Activated naive CD4-positive, alpha-beta T cell treated with Interleukin-2 at 50 U/mL for 16 hours (primary cell): ENCODE data around the gene SPATA17.
"Not testable (repeated sequence)": the region's sequence is repeated elsewhere in the genome, so short reads cannot be mapped to it uniquely, and the experiment has no call there.

Experiments
- DNase-seq: peaks from one replicate; pipeline ENCODE4 v3.0.0-alpha.2; 2020

Gene SPATA17, protein sequence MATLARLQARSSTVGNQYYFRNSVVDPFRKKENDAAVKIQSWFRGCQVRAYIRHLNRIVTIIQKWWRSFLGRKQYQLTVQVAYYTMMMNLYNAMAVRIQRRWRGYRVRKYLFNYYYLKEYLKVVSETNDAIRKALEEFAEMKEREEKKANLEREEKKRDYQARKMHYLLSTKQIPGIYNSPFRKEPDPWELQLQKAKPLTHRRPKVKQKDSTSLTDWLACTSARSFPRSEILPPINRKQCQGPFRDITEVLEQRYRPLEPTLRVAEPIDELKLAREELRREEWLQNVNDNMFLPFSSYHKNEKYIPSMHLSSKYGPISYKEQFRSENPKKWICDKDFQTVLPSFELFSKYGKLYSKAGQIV

GRCh38 chr1:217630711-217631591 is at the start of gene SPATA17, which contains the start of gene GPATCH2:
Gene SPATA17 (plus strand): TSS chr1:217631344. CDS start chr1:217631379, 35 bp downstream.
Gene GPATCH2 (minus strand): TSS chr1:217631090. CDS start chr1:217630971, 119 bp downstream.
- DNase-seq: peak; percentile 81

DNA sequence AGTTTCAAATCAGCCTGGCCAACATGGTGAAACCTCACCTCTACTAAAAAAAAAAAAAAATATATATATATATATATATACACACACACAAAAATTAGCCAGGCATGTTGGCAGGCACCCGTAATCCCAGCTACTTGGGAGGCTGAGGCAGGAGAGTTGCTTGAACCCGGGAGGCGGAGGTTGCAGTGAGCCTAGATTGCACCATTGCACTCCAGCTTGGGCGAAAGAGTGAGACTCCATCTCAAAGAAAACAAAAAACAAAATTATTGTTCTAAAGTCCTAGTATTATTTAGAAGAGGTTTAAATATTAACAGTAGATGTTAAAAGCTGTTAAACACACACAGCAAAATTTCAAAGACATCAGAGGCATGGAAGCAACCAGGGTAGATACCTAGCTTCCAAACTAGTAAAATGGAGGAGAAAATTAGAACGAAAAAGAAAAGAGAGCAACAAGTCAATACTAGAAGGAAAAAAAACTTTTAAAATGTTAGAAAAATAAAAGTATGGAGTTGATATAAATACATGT is 46.8 kb upstream of the SPATA17 start:
- not testable (repeated sequence) for DNase-seq

GRCh38 chr1:217585577-217585976 is 45.6 kb upstream of the SPATA17 start:
- DNase-seq: no peak

DNA sequence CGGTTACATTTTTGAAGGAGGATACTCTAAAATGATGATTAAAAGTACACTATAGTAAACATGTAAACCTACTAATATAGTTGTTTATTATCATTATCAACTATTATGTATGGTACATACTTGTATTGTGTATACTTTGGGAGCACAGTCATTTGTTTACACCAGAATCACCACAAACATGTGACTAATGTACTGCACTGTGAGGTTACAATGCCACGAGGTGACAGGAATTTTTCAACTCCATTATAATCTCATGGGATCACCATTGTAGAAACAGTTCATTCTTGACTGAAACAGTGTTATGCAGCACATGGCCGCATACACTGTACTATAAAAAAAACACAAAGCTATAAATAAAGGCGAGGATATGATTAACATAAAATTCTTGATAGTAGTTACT is 44.6 kb upstream of the SPATA17 start:
- no peak for DNase-seq

DNA sequence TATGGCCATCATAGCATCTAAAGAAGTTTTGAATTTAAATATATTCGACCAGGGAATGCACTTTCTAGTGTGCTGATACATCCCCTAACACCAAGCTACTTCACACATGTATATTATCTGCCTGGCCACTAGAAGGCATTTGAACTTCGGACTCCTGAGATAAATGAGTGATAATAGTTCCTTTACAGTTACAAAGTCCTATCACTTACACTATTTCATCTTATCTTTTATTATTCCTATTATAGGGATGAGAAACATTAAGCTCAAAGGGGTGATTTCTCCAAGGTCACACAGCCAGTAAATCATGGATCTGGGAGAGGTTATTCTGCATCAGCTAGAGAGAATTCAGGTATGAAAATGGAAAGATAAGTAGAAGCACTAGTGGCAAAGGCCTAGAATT is 40.5 kb upstream of the SPATA17 start:
- DNase-seq: no peak

- DNase-seq: no peak
These were observed 32.0 kb upstream of the SPATA17 start for GRCh38 chr1:217599154-217599553.

- no peak for DNase-seq
These were observed 28.8 kb upstream of the SPATA17 start for GRCh38 chr1:217602380-217602779.

DNA sequence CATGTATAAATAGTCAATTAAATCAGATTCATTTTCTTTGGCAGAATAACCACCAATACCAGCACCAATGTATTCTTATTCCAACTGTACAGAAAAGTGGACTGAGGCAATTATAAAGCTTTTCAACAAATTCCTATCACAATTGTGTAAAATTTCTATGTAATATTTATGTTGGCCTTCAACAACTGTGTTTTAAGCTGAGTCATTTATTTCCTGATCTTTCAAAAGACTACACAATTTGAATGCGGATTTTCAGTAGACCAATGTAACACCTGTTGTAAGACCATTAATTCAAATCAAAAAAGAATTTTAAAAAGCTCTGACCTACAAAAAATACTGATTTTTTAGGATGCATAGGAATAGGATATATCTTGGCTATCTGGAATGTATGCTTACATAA is 25.8 kb upstream of the SPATA17 start:
- no peak for DNase-seq

GRCh38 chr1:217614200-217614712 is 16.9 kb upstream of the SPATA17 start:
- no peak for DNase-seq

- no peak for DNase-seq
These were observed 14.0 kb upstream of the SPATA17 start for GRCh38 chr1:217617126-217617525.

- no peak for DNase-seq
These were observed 10.3 kb upstream of the SPATA17 start for GRCh38 chr1:217620814-217621213.

- DNase-seq: no peak
These were observed 9.1 kb upstream of the SPATA17 start for GRCh38 chr1:217622042-217622441.

- DNase-seq: no peak
These were observed 4.8 kb upstream of the SPATA17 start for GRCh38 chr1:217626321-217626720.

- DNase-seq: no peak
These were observed 3.7 kb upstream of the SPATA17 start for GRCh38 chr1:217627431-217627830.

DNA sequence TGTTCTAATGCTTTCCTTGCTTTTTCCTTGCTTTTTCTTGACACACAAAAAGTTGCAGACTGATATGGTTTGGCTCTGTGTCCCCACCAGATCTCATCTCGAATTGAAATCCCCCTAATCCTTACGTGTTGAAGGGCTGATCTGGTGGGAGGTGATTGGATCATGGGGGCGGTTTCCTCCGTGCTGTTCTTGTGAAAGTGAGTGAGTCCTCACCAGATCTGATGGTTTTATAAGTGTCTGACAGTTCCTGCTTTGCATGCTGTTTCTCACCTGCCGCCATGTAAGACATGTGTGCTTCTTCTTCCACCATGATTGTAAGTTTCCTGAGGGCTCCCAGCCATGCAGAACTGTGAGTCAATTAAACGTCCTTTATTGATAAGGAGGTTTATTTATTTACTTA is 11.3 kb downstream of the SPATA17 start:
- DNase-seq: no peak

DNA sequence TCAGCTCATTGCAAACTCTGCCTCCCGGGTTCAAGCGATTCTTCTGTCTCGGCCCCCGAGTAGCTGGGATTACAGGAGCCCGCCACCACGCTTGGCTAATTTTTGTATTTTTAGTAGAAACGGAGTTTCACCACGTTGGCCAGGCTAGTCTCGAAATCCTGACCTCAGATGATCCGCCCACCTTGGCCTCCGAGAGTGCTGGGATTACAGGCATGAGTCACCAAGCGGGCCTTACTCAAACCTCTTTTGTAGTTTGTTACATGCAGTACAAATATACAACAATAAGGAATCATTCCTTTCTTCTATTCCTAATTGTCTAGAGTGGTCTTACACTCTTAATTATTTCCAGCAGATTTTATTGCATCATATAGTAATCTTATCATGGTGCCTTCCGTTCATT is 16.6 kb downstream of the SPATA17 start:
- DNase-seq: no peak

DNA sequence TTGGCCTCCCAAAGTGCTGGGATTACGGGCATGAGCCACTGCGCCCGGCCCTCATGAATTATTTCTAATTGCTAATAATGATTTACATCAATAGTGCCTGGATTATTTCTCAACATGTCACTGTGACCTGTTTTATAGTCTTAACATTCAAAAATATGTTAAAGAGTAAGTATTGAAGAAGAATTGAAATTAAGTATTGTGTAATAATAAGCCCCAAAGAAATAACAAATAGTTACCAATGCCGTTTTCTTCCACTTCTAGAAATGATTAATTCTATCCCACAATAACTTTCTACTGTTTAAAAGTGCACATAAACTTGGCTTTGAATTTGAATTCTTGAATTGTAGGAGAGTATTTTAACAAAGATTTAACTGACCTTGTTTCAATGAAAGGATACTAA is 19.5 kb downstream of the SPATA17 start:
- DNase-seq: no peak

DNA sequence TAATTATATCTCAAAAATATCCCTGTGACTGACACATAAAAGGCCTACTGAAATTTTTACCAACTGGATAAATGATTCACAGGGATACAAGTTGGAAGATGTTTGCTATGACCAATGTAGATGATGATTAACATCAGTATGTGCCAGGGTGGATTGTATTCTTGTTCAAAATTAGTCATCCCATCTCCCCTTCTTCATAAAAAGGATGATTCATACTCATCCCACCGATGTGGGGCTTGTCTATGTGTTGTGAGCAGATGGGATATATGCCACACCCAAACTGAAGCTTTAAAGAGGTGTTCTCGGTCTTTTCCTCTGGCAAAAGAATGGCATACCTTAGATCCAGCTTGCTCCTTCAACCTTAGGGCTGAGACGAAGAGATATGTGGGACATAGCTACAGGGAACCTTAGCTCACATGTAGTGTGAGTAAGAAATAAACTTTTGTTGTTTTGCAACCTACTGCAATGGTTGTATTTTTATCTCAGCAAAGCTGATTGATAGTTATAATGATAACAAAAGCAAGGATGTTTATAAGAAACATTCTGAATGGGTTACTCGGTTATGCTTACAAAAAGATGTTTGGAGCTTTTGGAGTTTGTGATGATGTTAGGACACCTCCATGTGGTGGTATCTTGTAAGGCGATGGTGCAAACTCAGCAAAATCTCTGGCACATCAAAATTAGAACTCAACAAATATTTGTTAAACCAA is 29.4 kb downstream of the SPATA17 start:
- DNase-seq: no peak

DNA sequence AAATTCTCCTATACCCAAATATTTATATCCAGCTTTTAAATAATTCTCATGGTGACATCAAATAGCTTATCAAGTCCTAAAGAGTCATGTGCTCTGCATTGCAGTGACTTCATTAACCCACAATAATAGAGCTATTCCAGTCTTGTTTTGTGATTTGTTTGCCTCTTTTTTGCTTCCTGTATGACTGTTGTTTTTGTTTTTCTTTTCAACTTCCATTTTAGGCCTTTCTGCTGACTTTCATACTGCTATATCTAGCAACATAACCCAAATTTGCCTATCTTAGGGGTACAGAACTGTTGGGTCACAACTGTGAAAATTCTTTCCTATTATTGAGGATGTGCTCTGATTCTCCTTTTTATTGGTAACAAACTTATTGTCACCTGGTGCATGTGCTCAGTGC is 30.3 kb downstream of the SPATA17 start:
- no peak for DNase-seq

- DNase-seq: no peak
These were observed 37.3 kb downstream of the SPATA17 start for GRCh38 chr1:217668351-217668940.

GRCh38 chr1:217673387-217673786 is 42.2 kb downstream of the SPATA17 start:
- DNase-seq: no peak

DNA sequence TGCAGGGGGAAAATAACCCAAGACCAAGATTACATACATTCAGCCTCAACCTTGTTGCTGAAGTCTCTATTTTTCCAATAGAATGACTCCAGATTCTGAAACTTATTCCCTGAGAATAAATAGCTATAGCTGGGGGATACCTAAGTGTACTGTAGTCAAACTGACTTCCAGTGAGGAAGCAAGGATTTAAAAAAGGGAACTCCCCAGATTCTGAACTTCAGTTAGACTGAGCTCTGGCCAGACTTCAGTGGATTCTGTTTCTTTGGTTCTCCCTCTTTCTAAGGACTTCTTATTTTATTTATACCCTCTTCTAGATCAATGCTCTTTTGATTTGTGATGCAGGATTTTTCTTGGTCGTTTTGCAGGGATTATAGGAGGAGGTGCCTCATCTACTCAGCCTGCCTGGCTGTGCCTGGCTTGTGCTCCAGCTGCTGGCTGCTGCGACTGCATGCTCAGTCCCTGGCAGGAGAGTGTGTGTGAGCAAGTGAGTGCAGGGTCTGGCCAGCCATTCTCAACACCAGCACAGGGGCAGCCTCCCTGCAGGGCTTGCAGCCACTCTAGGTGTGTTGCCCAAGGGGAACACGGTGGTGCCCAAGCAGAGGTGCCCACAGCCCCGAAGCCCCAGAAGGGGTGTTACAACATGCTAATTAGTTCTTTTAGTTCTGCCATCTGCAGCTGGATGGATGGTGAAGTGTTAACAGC is 43.0 kb downstream of the SPATA17 start:
- no peak for DNase-seq
